Transverse colon (tissue), 4 donors: ENCODE results near the gene SFXN4. TPM values are rescaled to one million over a fixed set of nuclear protein-coding genes. Genes with fewer than 3 reads are reported as not detected.
A peak's percentile ranks its signal among the peaks of the same experiment; 100 is the strongest.

ENCODE experiments used
- DNase-seq: peaks from one replicate; pipeline ENCODE4 v3.0.0-alpha.2; 2019
- H3K27ac ChIP-seq, 4 donors: fragments of 200-600 bp; sonication (generic); 2 replicates each; pipeline ENCODE4 v1.5.1; 2016 to 2018; ENCODE audit warnings: inconsistent platforms in 4 of 4
- H3K27me3 ChIP-seq: fragments of 200-600 bp; sonication (generic); 2 replicates; pipeline ENCODE4 v1.5.1; 2017; ENCODE audit warnings: inconsistent platforms
- H3K36me3 ChIP-seq, 4 donors: fragments of 200-600 bp; sonication (generic); 2 replicates each; pipeline ENCODE4 v1.5.1; 2017 to 2019; ENCODE audit warnings: inconsistent platforms in 4 of 4
- H3K4me1 ChIP-seq, 4 donors: fragments of 200-600 bp; sonication (generic); 2 replicates each; pipeline ENCODE4 v1.5.1; 2017 to 2020; ENCODE audit warnings: inconsistent platforms in 4 of 4
- H3K4me3 ChIP-seq, 4 donors: fragments of 200-600 bp; sonication (generic); 1 replicate in 1 of 4; 2 replicates in 3 of 4; pipeline versions ENCODE4 v1.5.1 to v1.6.1; 2017 to 2019; ENCODE audit warnings: inconsistent platforms in 4 of 4
- H3K9me3 ChIP-seq, 2 donors: fragments of 200-600 bp; sonication (generic); 2 replicates each; pipeline ENCODE4 v1.5.1; 2017 to 2019; ENCODE audit warnings: inconsistent platforms in 2 of 2
- EP300 ChIP-seq: sonication (generic); formaldehyde crosslinking; IDR thresholded peaks from one replicate; pipeline ENCODE4 v1.6.1; 2017; ENCODE audit warnings: antibody characterized with exemption, low read depth
- POLR2A ChIP-seq: fragments of 450-650 bp; IDR thresholded peaks from one replicate; pipeline ENCODE4 v1.6.1; 2016; ENCODE audit warnings: antibody characterized with exemption, mild to moderate bottlenecking, moderate library complexity
- POLR2AphosphoS5 ChIP-seq, 3 donors: sonication (generic); formaldehyde crosslinking; IDR thresholded peaks; one replicate each; pipeline ENCODE4 v1.6.1; 2016; ENCODE audit warnings: antibody characterized with exemption in 3 of 3
- WGBS, 2 donors: methylation state at CpG; one replicate each; pipeline ENCODE4 v1.1.5; 2018; ENCODE audit warnings: low coverage in 1 of 2; 5-methylcytosine and 5-hydroxymethylcytosine counted together
- in situ Hi-C, 4 donors: fragments of 200-750 bp; cut with MboI; loops; one replicate each; pipeline versions ENCODE4 v1.15.0 to v1.15.1; 2017; ENCODE audit warnings: low sequenced_read_pairs in 3 of 4, low pct_ligation_motif_present in 1 of 4, low pct_unique_long_range_greater_than_20kb in 1 of 4
- intact Hi-C: fragments of 100-400 bp; cut with DNase I; formaldehyde crosslinking; loops from one replicate; pipeline ENCODE4 v1.15.1; 2023; ENCODE audit warnings: low total_unique reads
- small RNA-seq, 4 donors: library from RNA; depleted of rRNA; stranded (forward); fragments of <200 nt; gene quantifications; one replicate each; pipeline ENCODE3, GENCODE V24; 2016
- total RNA-seq, 4 donors: library from RNA; depleted of rRNA; stranded (reverse); fragments of >200 nt; gene quantifications; one replicate each; pipeline ENCODE4 v1.1.0, GENCODE V29; 2016
- TF ChIP-seq, protein P1 (sequence below), 5 experiments: fragments of 200-600 bp in 3 of 5; fragments of 450-650 bp in 2 of 5; sonication (generic) in 3 of 5; IDR thresholded peaks; 1 replicate in 2 of 5; 2 replicates in 3 of 5; pipeline ENCODE4 v1.5.1; 2016 to 2017; ENCODE audit warnings: antibody characterized with exemption in 5 of 5, inconsistent platforms in 3 of 5, mild to moderate bottlenecking in 2 of 5, moderate library complexity in 1 of 5

Gene SFXN4
- total RNA-seq, 4 donors from 2014 or later, result 15.0 to 61.3 (median 27.7) TPM

- intact Hi-C loops (no loop called here), in situ Hi-C loops (no loop called here)
- Histone ChIP-seq H3K27ac (peak overlapping the region; percentile 71 to 87 (median 81)), H3K4me1 (peaks cover 0 to 14% (median 6%) of the 10 kb centered on the region in 4 donors), H3K9me3 (no peaks in the 10 kb centered on the region), H3K4me3 (no peak overlapping the region), H3K36me3 (no peaks in the 10 kb centered on the region), H3K27me3 (no peaks in the 10 kb centered on the region)
- 18 to 42% methylated on average over 4 to 5 of the region's 5 CpGs for WGBS, 2 donors
- peak; percentile 50 for DNase-seq
- TF ChIP-seq POLR2AphosphoS5 (IDR thresholded peaks at IDR 0.05) (peak; percentile 27 to 47 (median 28)), POLR2A (peak; percentile 31), EP300 (no peak)
- TF ChIP-seq, protein P1, sequence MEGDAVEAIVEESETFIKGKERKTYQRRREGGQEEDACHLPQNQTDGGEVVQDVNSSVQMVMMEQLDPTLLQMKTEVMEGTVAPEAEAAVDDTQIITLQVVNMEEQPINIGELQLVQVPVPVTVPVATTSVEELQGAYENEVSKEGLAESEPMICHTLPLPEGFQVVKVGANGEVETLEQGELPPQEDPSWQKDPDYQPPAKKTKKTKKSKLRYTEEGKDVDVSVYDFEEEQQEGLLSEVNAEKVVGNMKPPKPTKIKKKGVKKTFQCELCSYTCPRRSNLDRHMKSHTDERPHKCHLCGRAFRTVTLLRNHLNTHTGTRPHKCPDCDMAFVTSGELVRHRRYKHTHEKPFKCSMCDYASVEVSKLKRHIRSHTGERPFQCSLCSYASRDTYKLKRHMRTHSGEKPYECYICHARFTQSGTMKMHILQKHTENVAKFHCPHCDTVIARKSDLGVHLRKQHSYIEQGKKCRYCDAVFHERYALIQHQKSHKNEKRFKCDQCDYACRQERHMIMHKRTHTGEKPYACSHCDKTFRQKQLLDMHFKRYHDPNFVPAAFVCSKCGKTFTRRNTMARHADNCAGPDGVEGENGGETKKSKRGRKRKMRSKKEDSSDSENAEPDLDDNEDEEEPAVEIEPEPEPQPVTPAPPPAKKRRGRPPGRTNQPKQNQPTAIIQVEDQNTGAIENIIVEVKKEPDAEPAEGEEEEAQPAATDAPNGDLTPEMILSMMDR (IDR thresholded peaks at IDR 0.05), result no peak
These were observed 74.5 kb downstream of the SFXN4 start for GRCh38 chr10:119090968-119091367.

Small RNA genes within 50 kb of the gene (small RNA-seq; reads per million reads assigned to genes)
- gene AL355598.1 (0 reads per million in 4 donors), gene RN7SL749P (0 reads per million in 4 donors)

Other genes with a start within 250 kb of the SFXN4 start
- gene NANOS1, start 136.0 kb downstream of the SFXN4 start, total RNA-seq, result 1 to 10 TPM in 2 of 4 donors, under 1 TPM in 2; 0.20 to 7.1 (median 1.9) TPM
- gene EIF3A, start 84.9 kb downstream of the SFXN4 start, total RNA-seq, result 100 to 1,000 TPM in 2 of 4 donors, 10 to 100 TPM in 2; 68.1 to 119 (median 99.6) TPM
- gene DENND10, start 61.6 kb downstream of the SFXN4 start, total RNA-seq, result 100 to 1,000 TPM in 1 of 4 donors, 10 to 100 TPM in 3; 57.1 to 103 (median 59.9) TPM
- gene PRDX3, start 13.1 kb upstream of the SFXN4 start, total RNA-seq, result 100 to 1,000 TPM in 2 of 4 donors, 10 to 100 TPM in 2; 24.7 to 141 (median 78.9) TPM
- gene GRK5, start 41.9 kb upstream of the SFXN4 start, total RNA-seq, result 100 to 1,000 TPM in 1 of 4 donors, 10 to 100 TPM in 1, 1 to 10 TPM in 2; 6.0 to 111 (median 9.5) TPM